SK-N-SH treated with all-trans-retinoic acid at 6 μM for 48 hours (cell line): ENCODE measurements around the gene DIP2A.

Source experiments
- ATAC-seq: fragments of 200-7000 bp; cut with Tn5 transposase; 3 replicates; pipeline ENCODE4 v1.9.1; 2020; ENCODE audit warnings: mild to moderate bottlenecking, moderate library complexity
- ARNTL ChIP-seq: fragments of 450-650 bp; formaldehyde crosslinking; IDR thresholded peaks from 2 replicates; pipeline ENCODE4 v1.5.0; 2020; ENCODE audit warnings: low read depth, mild to moderate bottlenecking, moderate library complexity, borderline replicate concordance
- BACH2 ChIP-seq: fragments of 250-450 bp; sonication (Bioruptor Pico); IDR thresholded peaks from 2 replicates; pipeline ENCODE4 v1.9.0; 2021; ENCODE audit warnings: mild to moderate bottlenecking, borderline replicate concordance
- CREB5 ChIP-seq: fragments of 250-450 bp; sonication (Bioruptor Pico); IDR thresholded peaks from 2 replicates; pipeline ENCODE4 v1.5.1; 2020; ENCODE audit warnings: low read depth, mild to moderate bottlenecking, moderate library complexity
- CSDC2 ChIP-seq: fragments of 250-450 bp; sonication (Bioruptor Pico); IDR thresholded peaks from 2 replicates; pipeline ENCODE4 v1.5.0; 2020; ENCODE audit warnings: mild to moderate bottlenecking, moderate library complexity
- CSRNP3 ChIP-seq: fragments of 250-450 bp; sonication (Bioruptor Pico); IDR thresholded peaks from 2 replicates; pipeline ENCODE4 v1.5.1; 2021; ENCODE audit warnings: mild to moderate bottlenecking, moderate library complexity
- ESRRG ChIP-seq: fragments of 250-450 bp; sonication (Bioruptor Pico); IDR thresholded peaks from 2 replicates; pipeline ENCODE4 v1.6.1; 2021; ENCODE audit warnings: mild to moderate bottlenecking
- GLIS3 ChIP-seq: fragments of 250-450 bp; sonication (Bioruptor Pico); IDR thresholded peaks from 2 replicates; pipeline ENCODE4 v1.5.0; 2020; ENCODE audit warnings: mild to moderate bottlenecking, moderate library complexity
- ISL1 ChIP-seq: fragments of 250-450 bp; sonication (Bioruptor Pico); IDR thresholded peaks from 2 replicates; pipeline ENCODE4 v2.1.2; 2022; ENCODE audit warnings: mild to moderate bottlenecking, moderate library complexity
- PATZ1 ChIP-seq: fragments of 250-450 bp; sonication (Bioruptor Pico); IDR thresholded peaks from 2 replicates; pipeline ENCODE4 v1.8.0; 2020; ENCODE audit warnings: mild to moderate bottlenecking, moderate library complexity, borderline replicate concordance
- POU6F1 ChIP-seq: fragments of 250-450 bp; sonication (Bioruptor Pico); IDR thresholded peaks from 2 replicates; pipeline ENCODE4 v1.8.0; 2021; ENCODE audit warnings: low read depth, mild to moderate bottlenecking, moderate library complexity, borderline replicate concordance
- PPARA ChIP-seq: fragments of 250-450 bp; sonication (Bioruptor Pico); IDR thresholded peaks from 2 replicates; pipeline ENCODE4 v1.5.0; 2020; ENCODE audit warnings: mild to moderate bottlenecking, borderline replicate concordance
- RARB ChIP-seq: fragments of 250-450 bp; sonication (Bioruptor Pico); IDR thresholded peaks from 2 replicates; pipeline ENCODE4 v1.8.0; 2021; ENCODE audit warnings: mild to moderate bottlenecking, moderate library complexity
- SNAI2 ChIP-seq: fragments of 250-450 bp; sonication (Bioruptor Pico); IDR thresholded peaks from 2 replicates; pipeline ENCODE4 v1.5.0; 2020; ENCODE audit warnings: mild to moderate bottlenecking, moderate library complexity
- TCF4 ChIP-seq: fragments of 250-450 bp; sonication (Bioruptor Pico); IDR thresholded peaks from 2 replicates; pipeline ENCODE4 v1.8.0; 2021; ENCODE audit warnings: mild to moderate bottlenecking, moderate library complexity, borderline replicate concordance
- TOX ChIP-seq: fragments of 250-450 bp; sonication (Bioruptor Pico); IDR thresholded peaks from 2 replicates; pipeline ENCODE4 v1.8.0; 2021; ENCODE audit warnings: mild to moderate bottlenecking, moderate library complexity, borderline replicate concordance
- TSHZ2 ChIP-seq: fragments of 250-450 bp; sonication (Bioruptor Pico); IDR thresholded peaks from 2 replicates; pipeline ENCODE4 v1.5.0; 2020; ENCODE audit warnings: mild to moderate bottlenecking, moderate library complexity
- ZC3H10 ChIP-seq: fragments of 250-450 bp; sonication (Bioruptor Pico); IDR thresholded peaks from 2 replicates; pipeline ENCODE4 v1.5.1; 2021; ENCODE audit warnings: mild to moderate bottlenecking, moderate library complexity
- ZFP3 ChIP-seq: fragments of 250-450 bp; sonication (Bioruptor Pico); IDR thresholded peaks from 2 replicates; pipeline ENCODE4 v1.5.0; 2020; ENCODE audit warnings: mild to moderate bottlenecking, moderate library complexity
- ZFP30 ChIP-seq: fragments of 450-650 bp; formaldehyde crosslinking; IDR thresholded peaks from 2 replicates; pipeline ENCODE4 v1.5.0; 2022; ENCODE audit warnings: mild to moderate bottlenecking, moderate library complexity
- ZNF565 ChIP-seq: fragments of 450-650 bp; formaldehyde crosslinking; conservative IDR thresholded peaks from 2 replicates; pipeline ENCODE4 v1.5.0; 2020; ENCODE audit warnings: low read depth, mild to moderate bottlenecking, moderate library complexity
- ZNF8 ChIP-seq: fragments of 450-650 bp; formaldehyde crosslinking; IDR thresholded peaks from 2 replicates; pipeline ENCODE4 v1.5.0; 2020; ENCODE audit warnings: mild to moderate bottlenecking, moderate library complexity

The DIP2A gene

GRCh38 chr21:46471514-46471913, 12.8 kb downstream of the DIP2A start:
- TF ChIP-seq POU6F1 (CRISPR knock-in tag), result no peak
- TF ChIP-seq TOX, result no peak
- TF ChIP-seq ZC3H10 (CRISPR knock-in tag), result no peak
- no peak for TF ChIP-seq BACH2 (CRISPR knock-in tag)
- no peak for TF ChIP-seq ESRRG (CRISPR knock-in tag)
- TF ChIP-seq CREB5 (CRISPR knock-in tag), result no peak
- no peak for TF ChIP-seq ARNTL (CRISPR knock-in tag)
- no peak for TF ChIP-seq CSDC2
- no peak for TF ChIP-seq RARB
- no peak for TF ChIP-seq ZNF8 (CRISPR knock-in tag)
- ATAC-seq, result no peak

- ATAC-seq, result no peak
- no peak for TF ChIP-seq ZFP30
- TF ChIP-seq RARB, result no peak
- no peak for TF ChIP-seq CSDC2
- TF ChIP-seq PPARA (CRISPR knock-in tag), result no peak
- TF ChIP-seq CSRNP3 (CRISPR knock-in tag), result no peak
- TF ChIP-seq ZFP3 (CRISPR knock-in tag), result no peak
- no peak for TF ChIP-seq ZNF565
- no peak for TF ChIP-seq ESRRG (CRISPR knock-in tag)
- no peak for TF ChIP-seq BACH2 (CRISPR knock-in tag)
- TF ChIP-seq TCF4 (CRISPR knock-in tag), result no peak
- no peak for TF ChIP-seq GLIS3 (CRISPR knock-in tag)
- no peak for TF ChIP-seq TSHZ2 (CRISPR knock-in tag)
- TF ChIP-seq ZNF8 (CRISPR knock-in tag), result no peak
- TF ChIP-seq ZC3H10 (CRISPR knock-in tag), result no peak
- no peak for TF ChIP-seq SNAI2 (CRISPR knock-in tag)
- no peak for TF ChIP-seq POU6F1 (CRISPR knock-in tag)
- TF ChIP-seq ISL1 (CRISPR knock-in tag), result no peak
Observed at GRCh38 chr21:46472246-46472645, 13.6 kb downstream of the DIP2A start.

GRCh38 chr21:46474382-46474781, 15.7 kb downstream of the DIP2A start:
- no peak for ATAC-seq
- TF ChIP-seq BACH2 (CRISPR knock-in tag) (no peak), PPARA (CRISPR knock-in tag) (no peak), ZC3H10 (CRISPR knock-in tag) (no peak), CSRNP3 (CRISPR knock-in tag) (no peak), PATZ1 (CRISPR knock-in tag) (no peak), TSHZ2 (CRISPR knock-in tag) (no peak)
